Thymus (tissue), 11 donors: ENCODE measurements around the gene RESP18. TPM values are rescaled to one million over a fixed set of nuclear protein-coding genes. Genes with fewer than 3 reads are reported as not detected.
A peak's percentile ranks its signal among the peaks of the same experiment; 100 is the strongest.

Experiments
- DNase-seq, 9 donors: peaks; one replicate each; pipeline ENCODE4 v3.0.0-alpha.2; 2013; ENCODE audit warnings: low spot score in 9 of 9, low read depth in 6 of 9, missing footprints in 1 of 9
- H3K27ac ChIP-seq, 2 donors: one replicate each; pipeline ENCODE4 v1.5.1; 2013; ENCODE audit warnings: control low read depth in 1 of 2, low read depth in 1 of 2, low read length in 1 of 2, mild to moderate bottlenecking in 1 of 2, moderate library complexity in 1 of 2
- H3K27me3 ChIP-seq, 2 donors: one replicate each; pipeline ENCODE4 v1.5.1; 2013; ENCODE audit warnings: low read length in 1 of 2; ENCODE audit not compliant: control insufficient read depth in 2 of 2, insufficient read depth in 1 of 2
- H3K36me3 ChIP-seq, 2 donors: one replicate each; pipeline ENCODE4 v1.5.1; 2013; ENCODE audit warnings: low read length in 1 of 2, mild to moderate bottlenecking in 1 of 2, moderate library complexity in 1 of 2; ENCODE audit not compliant: control insufficient read depth in 2 of 2, insufficient read depth in 2 of 2
- H3K4me1 ChIP-seq, 2 donors: one replicate each; pipeline ENCODE4 v1.5.1; 2013; ENCODE audit warnings: low read length in 2 of 2; ENCODE audit not compliant: control insufficient read depth in 2 of 2, insufficient read depth in 2 of 2
- H3K4me3 ChIP-seq, 2 donors: one replicate each; pipeline ENCODE4 v1.5.1; 2013; ENCODE audit warnings: low read length in 2 of 2, control low read depth in 1 of 2, mild to moderate bottlenecking in 1 of 2
- H3K9me3 ChIP-seq, 2 donors: one replicate each; pipeline ENCODE4 v1.5.1; 2013; ENCODE audit warnings: low read length in 1 of 2, mild to moderate bottlenecking in 1 of 2; ENCODE audit not compliant: control insufficient read depth in 2 of 2, insufficient read depth in 1 of 2
- WGBS: extraction: QIAGEN DNeasy Blood & Tissue Kit; methylation state at CpG from one replicate; pipeline ENCODE4 v1.1.7; 2013; 5-methylcytosine and 5-hydroxymethylcytosine counted together
- polyA plus RNA-seq: library from polyadenylated mRNA; stranded (reverse); fragments of 200-250 nt; gene quantifications from one replicate; pipeline ENCODE4 v1.2.3, GENCODE V29; 2013
- total RNA-seq: library from RNA; stranded (reverse); fragments of 120-200 nt; gene quantifications from one replicate; pipeline ENCODE4 v1.2.4, GENCODE V29; 2013
- donor health status: healthy.

Gene RESP18
- total and polyA plus RNA-seq, 2 donors = 0.07 TPM; not detected in 1

DNA sequence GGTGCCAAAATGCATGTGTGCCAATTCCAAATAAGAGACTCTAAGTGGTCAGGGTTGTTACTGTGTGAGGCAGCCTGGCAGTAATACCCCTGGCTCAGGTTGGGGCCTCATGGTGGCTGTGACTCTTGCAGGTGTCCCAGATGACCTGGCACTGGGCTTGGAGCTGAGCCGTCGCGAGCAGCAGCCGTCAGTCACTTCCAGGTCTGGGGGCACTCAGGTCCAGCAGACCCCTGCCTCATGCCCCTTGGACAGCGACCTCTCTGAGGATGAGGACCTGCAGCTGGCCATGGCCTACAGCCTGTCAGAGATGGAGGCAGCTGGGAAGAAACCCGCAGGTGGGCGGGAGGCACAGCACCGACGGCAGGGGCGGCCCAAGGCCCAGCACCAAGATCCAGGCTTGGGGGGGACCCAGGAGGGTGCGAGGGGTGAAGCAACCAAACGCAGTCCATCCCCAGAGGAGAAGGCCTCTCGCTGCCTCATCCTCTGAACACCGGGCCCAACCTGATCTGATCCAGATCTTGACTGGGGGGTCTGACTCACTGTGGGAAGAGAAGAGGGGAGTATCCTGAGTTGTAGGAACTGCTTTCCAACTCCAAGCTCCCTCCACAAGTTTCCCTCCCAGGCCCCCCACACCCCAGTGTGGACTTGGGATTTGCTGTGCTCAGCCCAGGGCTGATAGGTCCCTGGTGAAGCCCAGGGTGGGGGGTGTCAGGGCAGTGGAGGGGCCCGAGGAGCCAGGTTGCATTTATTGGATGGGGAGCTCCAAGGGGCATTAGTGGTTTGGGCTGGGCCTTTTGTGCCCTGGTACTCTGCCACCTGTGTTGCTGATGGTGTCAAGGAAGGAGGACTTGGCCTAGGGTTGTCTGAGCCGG, 47.8 kb downstream of the RESP18 start:
- no peak for DNase-seq
- Histone ChIP-seq H3K4me1 (peaks cover 7 to 16% of the 10 kb centered on the region in 2 donors), H3K4me3 (no peak overlapping the region), H3K36me3 (peaks cover 33 to 59% of the 10 kb centered on the region in 2 donors), H3K27ac (no peak overlapping the region), H3K27me3 (no peaks in the 10 kb centered on the region), H3K9me3 (no peaks in the 10 kb centered on the region)
- 98% methylated on average over 16 of the region's 16 CpGs for WGBS

DNA sequence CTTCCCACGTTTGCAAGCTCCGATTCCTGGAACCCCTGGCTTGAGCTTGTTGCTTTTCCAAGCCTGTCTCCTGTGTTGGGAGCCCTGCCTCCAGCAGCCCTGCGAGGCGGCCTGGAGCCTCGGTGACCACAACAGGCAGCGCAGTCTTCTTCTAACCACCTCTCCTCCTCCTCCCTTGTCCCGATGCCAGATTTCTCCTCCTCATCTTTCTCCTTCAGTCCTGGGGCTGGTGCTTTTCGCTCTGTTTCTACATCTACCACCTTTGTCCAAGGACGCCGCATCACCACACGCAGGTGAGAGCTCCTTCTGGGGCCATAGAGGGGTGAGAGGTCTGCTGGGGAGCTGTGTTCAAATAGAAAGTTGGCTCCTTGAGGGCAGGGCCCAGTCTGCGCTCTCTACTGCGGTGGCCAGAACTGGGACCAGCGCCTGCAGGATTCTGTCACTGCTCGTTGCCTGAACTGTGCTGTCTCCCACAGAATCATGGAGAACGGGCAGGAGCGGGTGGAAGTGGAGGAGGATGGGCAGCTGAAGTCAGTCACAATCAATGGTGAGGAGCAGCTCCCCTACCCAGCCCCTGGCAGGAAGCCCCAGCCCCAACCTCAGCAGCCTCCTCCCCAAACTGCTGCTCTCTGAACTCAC, 49.5 kb downstream of the RESP18 start:
- Histone ChIP-seq H3K27me3 (no peaks in the 10 kb centered on the region), H3K36me3 (peaks cover 33 to 59% of the 10 kb centered on the region in 2 donors), H3K27ac (no peak overlapping the region), H3K4me3 (no peak overlapping the region), H3K9me3 (no peaks in the 10 kb centered on the region), H3K4me1 (peaks cover 14 to 29% of the 10 kb centered on the region in 2 donors)
- 95% methylated on average over 17 of the region's 17 CpGs for WGBS
- no peak for DNase-seq

DNA sequence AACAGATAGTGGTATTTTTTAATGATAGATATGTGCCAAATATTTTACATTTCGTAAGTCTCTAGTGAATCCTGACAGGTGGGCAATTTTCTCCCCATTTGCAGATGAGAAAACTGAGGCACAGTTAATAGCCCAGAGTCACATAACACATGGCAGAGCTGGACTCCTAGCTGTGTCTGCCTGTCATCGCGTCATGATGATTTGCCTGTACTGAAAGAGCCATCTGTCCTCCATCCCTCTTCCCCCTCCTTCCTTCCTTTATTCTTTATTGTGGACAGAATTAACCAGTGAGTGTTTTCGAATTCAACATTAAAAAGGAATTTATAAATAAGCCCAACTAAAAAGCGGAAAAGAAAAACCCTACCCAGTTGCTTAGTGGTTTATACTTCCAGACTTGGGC, 50.2 kb downstream of the RESP18 start:
- 96% methylated on average over 5 of the region's 5 CpGs for WGBS
- Histone ChIP-seq H3K36me3 (peaks cover 33 to 59% of the 10 kb centered on the region in 2 donors), H3K9me3 (no peaks in the 10 kb centered on the region), H3K27me3 (no peaks in the 10 kb centered on the region), H3K4me1 (peaks cover 19 to 36% of the 10 kb centered on the region in 2 donors), H3K27ac (no peak overlapping the region), H3K4me3 (no peak overlapping the region)
- no peak for DNase-seq

DNA sequence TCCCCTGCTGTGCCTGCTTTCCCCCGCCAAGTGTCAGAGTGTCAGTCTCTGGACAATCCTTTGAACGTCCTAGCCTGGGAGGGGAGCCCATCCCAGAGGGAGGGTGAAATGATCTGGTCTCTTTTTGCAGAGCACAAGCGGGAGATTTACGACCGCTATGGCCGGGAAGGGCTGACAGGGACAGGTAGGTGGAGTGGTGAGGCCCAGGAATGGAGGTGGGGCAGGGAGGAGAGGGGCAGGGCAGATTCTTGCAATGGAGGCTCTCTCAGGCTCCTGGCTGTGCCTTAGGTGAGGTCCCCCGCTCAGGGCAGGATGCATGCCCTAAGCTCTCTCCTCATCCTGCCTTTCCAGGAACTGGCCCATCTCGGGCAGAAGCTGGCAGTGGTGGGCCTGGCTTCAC, 51.0 kb downstream of the RESP18 start:
- no peak for DNase-seq
- Histone ChIP-seq H3K4me3 (no peak overlapping the region), H3K27me3 (no peaks in the 10 kb centered on the region), H3K36me3 (peaks cover 33 to 59% of the 10 kb centered on the region in 2 donors), H3K27ac (no peak overlapping the region), H3K9me3 (no peaks in the 10 kb centered on the region), H3K4me1 (peaks cover 19 to 37% of the 10 kb centered on the region in 2 donors)
- 95% methylated on average over 8 of the region's 8 CpGs for WGBS

DNA sequence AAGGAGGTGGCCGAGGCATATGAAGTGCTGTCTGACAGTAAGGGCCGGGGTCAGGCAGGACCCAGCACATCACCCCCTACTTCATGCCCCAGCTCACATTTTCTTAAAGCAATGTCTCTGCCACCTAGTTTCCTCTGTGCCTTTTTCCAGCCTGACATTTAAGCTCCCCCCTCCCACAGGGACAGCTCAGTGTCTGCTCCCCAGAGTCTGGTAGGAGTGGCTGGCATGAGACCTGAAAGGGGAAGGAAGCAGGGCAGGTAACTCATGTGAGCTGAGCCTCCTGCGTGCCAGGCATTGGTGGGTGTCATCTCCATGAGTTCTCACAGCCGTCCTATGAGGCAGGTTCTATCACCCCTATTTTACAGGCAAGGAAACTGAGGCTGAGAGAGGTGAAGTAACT, 51.9 kb downstream of the RESP18 start:
- DNase-seq = no peak
- H3K4me1 ChIP-seq = peaks cover 19 to 35% of the 10 kb centered on the region in 2 donors
- H3K27me3 ChIP-seq = no peaks in the 10 kb centered on the region
- H3K9me3 ChIP-seq = no peaks in the 10 kb centered on the region
- no peak overlapping the region for H3K4me3 ChIP-seq
- H3K36me3 ChIP-seq = peaks cover 30 to 50% of the 10 kb centered on the region in 2 donors
- peak overlapping the region in 1 of 2 donors; percentile 100 for H3K27ac ChIP-seq
- 96% methylated on average over 4 of the region's 4 CpGs for WGBS

DNA sequence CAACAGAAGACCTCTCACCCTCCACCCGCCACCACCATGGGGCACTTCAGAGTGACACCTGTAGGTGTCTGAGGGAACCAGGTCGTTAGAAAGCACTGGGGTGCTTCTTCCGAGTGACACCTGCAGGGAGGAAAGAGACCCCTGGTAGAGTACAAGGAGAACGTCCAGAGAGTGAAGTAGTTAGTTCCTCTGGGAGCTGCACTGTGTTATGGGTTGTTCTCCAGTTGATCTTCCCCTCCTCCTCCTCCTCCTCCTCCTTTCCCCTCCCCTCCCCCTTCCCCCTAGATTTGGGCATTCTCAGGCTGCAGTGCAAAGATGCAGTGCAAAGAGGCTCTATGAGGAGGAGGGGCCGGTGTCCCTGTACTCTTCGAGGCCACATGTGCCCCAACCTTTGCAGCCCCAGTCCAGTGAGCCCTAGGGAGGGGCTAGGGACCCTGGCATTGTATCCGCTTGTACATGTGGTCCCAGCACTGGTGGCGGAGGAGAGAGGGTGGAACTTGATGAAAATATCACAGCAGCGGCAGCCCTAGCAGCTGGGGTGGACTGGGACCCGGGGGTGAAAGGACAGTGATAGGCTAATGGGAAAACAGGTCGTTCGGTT, 52.5 kb downstream of the RESP18 start:
- no peaks in the 10 kb centered on the region for H3K27me3 ChIP-seq
- H3K4me3 ChIP-seq = peak overlapping the region; percentile 74 to 81
- DNase-seq = peak in 6 of 9 donors; percentile 50 to 88 (median 68)
- 64% methylated on average over 12 of the region's 12 CpGs for WGBS
- H3K36me3 ChIP-seq = peaks cover 30 to 44% of the 10 kb centered on the region in 2 donors
- H3K27ac ChIP-seq = peak overlapping the region; percentile 99 to 100
- peaks cover 19 to 34% of the 10 kb centered on the region in 2 donors for H3K4me1 ChIP-seq
- no peaks in the 10 kb centered on the region for H3K9me3 ChIP-seq

DNA sequence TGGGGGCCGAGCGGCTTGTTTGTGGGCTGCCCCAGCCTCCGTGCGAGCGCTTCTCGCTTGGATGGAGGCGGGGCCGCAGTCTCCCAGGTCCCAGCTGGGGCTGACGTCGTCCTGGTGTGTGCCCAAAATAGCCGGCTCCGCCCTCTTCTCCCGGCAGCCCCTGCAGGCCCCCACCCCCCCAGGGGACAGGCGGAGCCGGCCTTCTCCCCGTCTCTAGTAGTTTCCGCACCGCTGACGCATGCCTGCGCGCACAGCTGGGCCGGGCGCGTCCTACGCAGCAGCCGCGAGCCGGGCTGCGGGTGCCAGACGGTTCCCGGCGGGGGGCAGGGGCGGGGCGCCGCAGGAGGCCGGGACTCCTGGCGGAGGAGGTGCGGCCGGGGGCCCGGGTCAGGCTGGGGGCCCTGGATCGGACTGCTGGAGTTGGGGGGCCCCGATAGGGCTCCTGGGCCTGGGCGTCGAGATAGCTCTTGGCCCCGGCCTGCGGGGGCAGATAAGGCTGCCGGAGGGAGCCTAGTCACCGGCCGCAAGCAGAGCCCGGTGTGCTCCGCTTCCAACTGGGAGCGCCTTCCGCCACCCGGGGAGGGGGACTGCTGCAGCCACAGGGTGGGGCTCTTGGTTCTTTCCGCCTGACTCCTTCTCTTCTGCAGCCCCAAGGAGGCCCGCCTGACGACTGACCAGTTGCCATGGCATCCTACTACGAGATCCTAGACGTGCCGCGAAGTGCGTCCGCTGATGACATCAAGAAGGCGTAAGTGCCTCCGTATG, 53.2 kb downstream of the RESP18 start, which contains the start of gene DNAJB2:
DNAJB2 (plus strand) TSS at position 216 of the 765 bp plus-strand sequence; CDS start at position 684, 468 bp downstream.
- Histone ChIP-seq H3K9me3 (no peaks in the 10 kb centered on the region), H3K27ac (peak within 1 kb of the TSS; percentile 99 to 100), H3K4me1 (peaks cover 19 to 34% of the 10 kb centered on the region in 2 donors), H3K27me3 (peaks cover 0 to 3% of the 10 kb centered on the region in 2 donors), H3K4me3 (peak within 1 kb of the TSS; percentile 74 to 81), H3K36me3 (peaks cover 23 to 37% of the 10 kb centered on the region in 2 donors)
- 2% methylated on average over 65 of the region's 65 CpGs for WGBS
- peak; percentile 90 to 99 (median 97) for DNase-seq

DNA sequence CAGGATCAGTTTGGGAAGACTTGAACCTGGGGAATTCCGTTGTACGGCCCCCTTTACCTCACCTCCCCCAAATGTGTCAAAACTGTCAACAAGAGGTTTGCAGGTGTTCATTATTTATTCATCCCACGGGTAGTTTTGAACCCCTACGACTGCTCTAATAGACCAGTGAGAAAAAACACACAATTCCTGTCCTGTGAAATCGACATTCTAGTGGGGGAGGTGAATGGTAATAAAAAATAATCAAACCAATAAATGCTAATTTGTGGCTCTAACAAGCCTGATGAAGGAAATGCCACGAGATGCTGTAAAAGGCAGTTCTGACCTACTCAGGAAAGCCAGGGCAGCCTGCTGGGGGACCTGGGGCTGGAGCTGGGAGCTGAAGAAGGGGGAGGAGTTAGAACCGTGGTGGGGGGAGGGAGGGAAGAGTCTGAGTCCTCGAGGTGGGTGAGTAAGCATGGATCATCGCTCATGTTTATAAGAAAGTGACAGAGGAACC, 53.8 kb downstream of the RESP18 start:
- H3K27ac ChIP-seq = peak overlapping the region; percentile 99 to 100
- DNase-seq = no peak
- 10% methylated on average over 9 of the region's 9 CpGs for WGBS
- peaks cover 21 to 31% of the 10 kb centered on the region in 2 donors for H3K36me3 ChIP-seq
- H3K9me3 ChIP-seq = no peaks in the 10 kb centered on the region
- H3K4me3 ChIP-seq = peak overlapping the region; percentile 74 to 81
- H3K27me3 ChIP-seq = peaks cover 0 to 9% of the 10 kb centered on the region in 2 donors
- H3K4me1 ChIP-seq = peaks cover 19 to 34% of the 10 kb centered on the region in 2 donors
